BLaER1 (cell line): ENCODE measurements around the gene FXYD6.

Experiments used
- H3K27ac ChIP-seq: shearing (Covaris generic); formaldehyde crosslinking; 2 replicates; pipeline ENCODE4 v1.8.1; 2022
- H3K27me3 ChIP-seq: shearing (Covaris generic); formaldehyde crosslinking; 2 replicates; pipeline ENCODE4 v1.8.1; 2022
- H3K36me3 ChIP-seq: shearing (Covaris generic); formaldehyde crosslinking; 2 replicates; pipeline ENCODE4 v1.8.1; 2022
- H3K4me1 ChIP-seq: shearing (Covaris generic); formaldehyde crosslinking; 2 replicates; pipeline ENCODE4 v1.8.1; 2022
- H3K4me2 ChIP-seq: shearing (Covaris generic); formaldehyde crosslinking; 2 replicates; pipeline ENCODE4 v1.8.1; 2022
- H3K4me3 ChIP-seq: shearing (Covaris generic); formaldehyde crosslinking; 2 replicates; pipeline ENCODE4 v1.8.1; 2022
- H3K9ac ChIP-seq: shearing (Covaris generic); formaldehyde crosslinking; 2 replicates; pipeline ENCODE4 v1.8.1; 2022
- H3K9me3 ChIP-seq: shearing (Covaris generic); formaldehyde crosslinking; 2 replicates; pipeline ENCODE4 v1.8.1; 2022
- H4K20me1 ChIP-seq: shearing (Covaris generic); formaldehyde crosslinking; 2 replicates; pipeline ENCODE4 v1.8.1; 2022
- Cebpa-rat ChIP-seq: shearing (Covaris generic); IDR thresholded peaks from 2 replicates; pipeline ENCODE4 v1.8.1; 2022

The FXYD6 gene

DNA sequence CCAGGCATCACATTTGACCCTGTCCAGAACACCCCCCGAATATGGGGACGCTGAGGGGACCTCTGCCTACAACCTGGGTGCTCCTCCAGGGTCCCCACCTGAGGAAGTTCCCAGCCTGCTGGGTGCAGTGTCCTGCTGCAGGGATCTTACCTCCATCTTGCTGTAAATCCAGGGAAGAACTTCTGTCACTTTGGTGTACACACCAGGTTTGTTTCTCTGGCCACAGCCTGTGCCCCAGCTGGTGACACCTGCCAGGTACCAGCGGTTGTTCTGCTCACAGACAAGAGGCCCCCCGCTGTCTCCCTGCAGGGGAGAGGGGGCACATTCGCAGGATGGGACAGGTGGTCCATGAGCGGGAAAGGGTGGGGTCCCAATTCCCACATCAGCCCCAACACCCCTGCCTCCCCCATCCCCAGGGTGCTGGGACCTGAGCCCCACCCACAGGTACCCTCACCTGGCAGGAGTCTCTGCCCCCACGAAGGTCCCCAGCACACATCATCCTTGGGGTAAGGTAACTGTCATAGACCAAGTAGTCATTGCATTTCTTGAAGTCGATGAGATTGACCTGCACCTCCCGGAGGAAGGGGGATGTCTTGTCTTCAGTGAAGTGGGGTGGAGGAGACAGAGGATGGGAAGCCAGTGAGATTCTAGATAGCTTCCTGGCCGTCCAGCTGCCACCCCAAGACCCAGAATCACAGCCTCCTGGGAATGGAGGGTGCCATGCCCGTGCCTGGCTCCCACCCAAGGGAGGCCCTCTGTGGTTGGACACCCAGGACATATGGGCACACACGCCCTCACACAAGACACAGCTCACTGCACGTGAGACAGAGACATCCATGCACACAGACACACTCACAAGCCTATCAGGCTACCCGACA lies 27.3 kb upstream of the FXYD6 start:
- H3K27me3 ChIP-seq = no peaks in the 10 kb centered on the region
- peak overlapping the region; percentile 8; the same call in 1 of the 2 replicates for H3K4me2 ChIP-seq
- no peak overlapping the region for H3K27ac ChIP-seq
- no peaks in the 10 kb centered on the region for H4K20me1 ChIP-seq
- no peak overlapping the region for H3K4me3 ChIP-seq
- H3K9me3 ChIP-seq = no peaks in the 10 kb centered on the region
- no peak for TF ChIP-seq Cebpa-rat
- peaks cover 25% of the 10 kb centered on the region for H3K4me1 ChIP-seq
- no peaks in the 10 kb centered on the region for H3K36me3 ChIP-seq
- H3K9ac ChIP-seq = no peak overlapping the region

DNA sequence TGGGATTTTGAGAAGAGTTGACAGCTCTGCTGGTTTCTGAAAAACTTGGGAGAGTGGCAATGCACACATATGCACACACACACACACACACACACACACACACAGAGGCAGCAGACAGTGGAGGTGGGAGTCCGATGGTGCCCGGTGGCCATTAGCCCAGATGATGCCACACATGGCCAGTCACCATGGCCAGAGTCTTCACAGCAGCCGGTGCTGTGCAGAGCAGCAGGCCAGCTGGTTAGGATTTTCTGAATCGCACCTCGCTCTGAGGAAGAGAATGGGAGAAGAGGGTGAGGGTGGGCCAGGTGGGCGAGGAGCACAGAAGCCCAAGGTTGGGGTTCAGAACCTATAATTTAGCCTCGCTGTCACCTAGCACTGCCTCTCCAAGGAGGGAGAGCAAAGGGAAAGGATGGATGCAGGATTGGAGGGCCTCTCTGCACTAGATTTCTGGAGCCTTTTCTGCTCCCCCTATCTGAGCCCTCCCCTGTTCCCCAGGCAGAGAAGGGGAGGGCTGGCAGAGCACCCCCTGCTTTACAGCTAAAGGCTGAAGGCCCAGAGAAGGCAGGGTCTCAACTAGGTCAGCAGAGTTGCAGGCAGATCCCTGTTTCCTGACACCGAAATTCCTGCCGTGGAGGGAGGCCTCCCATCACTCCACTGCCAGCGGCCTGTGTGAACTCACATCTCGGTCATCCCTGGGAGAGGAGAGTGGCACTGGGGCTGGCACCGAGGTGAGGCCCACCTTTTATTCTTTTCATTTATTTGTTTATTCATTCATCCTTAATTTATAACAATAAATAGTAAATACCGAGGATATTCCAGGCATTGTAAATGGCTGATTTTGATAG lies 25.8 kb upstream of the FXYD6 start:
- no peaks in the 10 kb centered on the region for H3K27me3 ChIP-seq
- TF ChIP-seq Cebpa-rat = no peak
- no peaks in the 10 kb centered on the region for H4K20me1 ChIP-seq

GRCh38 chr11:117901601-117902000 lies 25.1 kb upstream of the FXYD6 start:
- H3K27ac ChIP-seq = no peak overlapping the region
- H3K27me3 ChIP-seq = no peaks in the 10 kb centered on the region
- no peak overlapping the region for H3K9ac ChIP-seq
- TF ChIP-seq Cebpa-rat = no peak
- no peaks in the 10 kb centered on the region for H3K9me3 ChIP-seq
- no peaks in the 10 kb centered on the region for H3K36me3 ChIP-seq
- peaks cover 25% of the 10 kb centered on the region for H3K4me1 ChIP-seq
- no peaks in the 10 kb centered on the region for H4K20me1 ChIP-seq
- H3K4me2 ChIP-seq = peak overlapping the region; percentile 5; the same call in 1 of the 2 replicates
- H3K4me3 ChIP-seq = no peak overlapping the region

More for the DNA sequence above, 25.8 kb upstream of the FXYD6 start:
- Histone ChIP-seq H3K9ac (no peak overlapping the region), H3K36me3 (no peaks in the 10 kb centered on the region), H3K4me3 (no peak overlapping the region), H3K9me3 (no peaks in the 10 kb centered on the region), H3K4me1 (peaks cover 25% of the 10 kb centered on the region), H3K4me2 (no peak overlapping the region), H3K27ac (no peak overlapping the region)

GRCh38 chr11:117900720-117901440 lies 24.4 kb upstream of the FXYD6 start:
- no peak overlapping the region for H3K9ac ChIP-seq
- no peaks in the 10 kb centered on the region for H4K20me1 ChIP-seq
- no peaks in the 10 kb centered on the region for H3K9me3 ChIP-seq
- H3K4me2 ChIP-seq = peak overlapping the region; percentile 5; the same call in 1 of the 2 replicates
- no peak for TF ChIP-seq Cebpa-rat
- peaks cover 25% of the 10 kb centered on the region for H3K4me1 ChIP-seq
- H3K27ac ChIP-seq = no peak overlapping the region
- no peaks in the 10 kb centered on the region for H3K36me3 ChIP-seq
- H3K27me3 ChIP-seq = no peaks in the 10 kb centered on the region
- H3K4me3 ChIP-seq = no peak overlapping the region

- no peaks in the 10 kb centered on the region for H3K9me3 ChIP-seq
- peak overlapping the region; percentile 25; the same call in 1 of the 2 replicates for H3K4me2 ChIP-seq
- H3K27me3 ChIP-seq = no peaks in the 10 kb centered on the region
- H3K27ac ChIP-seq = no peak overlapping the region
- no peaks in the 10 kb centered on the region for H3K36me3 ChIP-seq
- no peaks in the 10 kb centered on the region for H4K20me1 ChIP-seq
- H3K4me1 ChIP-seq = peaks cover 25% of the 10 kb centered on the region
- no peak overlapping the region for H3K4me3 ChIP-seq
- no peak overlapping the region for H3K9ac ChIP-seq
- no peak for TF ChIP-seq Cebpa-rat
Measured at GRCh38 chr11:117900121-117900648, 23.7 kb upstream of the FXYD6 start.

GRCh38 chr11:117898059-117898458 lies 21.6 kb upstream of the FXYD6 start:
- no peak for TF ChIP-seq Cebpa-rat
- Histone ChIP-seq H3K4me2 (no peak overlapping the region), H3K9ac (no peak overlapping the region), H3K9me3 (no peaks in the 10 kb centered on the region), H3K4me1 (peaks cover 18% of the 10 kb centered on the region), H3K36me3 (no peaks in the 10 kb centered on the region), H4K20me1 (no peaks in the 10 kb centered on the region), H3K27me3 (no peaks in the 10 kb centered on the region), H3K4me3 (no peak overlapping the region), H3K27ac (no peak overlapping the region)

DNA sequence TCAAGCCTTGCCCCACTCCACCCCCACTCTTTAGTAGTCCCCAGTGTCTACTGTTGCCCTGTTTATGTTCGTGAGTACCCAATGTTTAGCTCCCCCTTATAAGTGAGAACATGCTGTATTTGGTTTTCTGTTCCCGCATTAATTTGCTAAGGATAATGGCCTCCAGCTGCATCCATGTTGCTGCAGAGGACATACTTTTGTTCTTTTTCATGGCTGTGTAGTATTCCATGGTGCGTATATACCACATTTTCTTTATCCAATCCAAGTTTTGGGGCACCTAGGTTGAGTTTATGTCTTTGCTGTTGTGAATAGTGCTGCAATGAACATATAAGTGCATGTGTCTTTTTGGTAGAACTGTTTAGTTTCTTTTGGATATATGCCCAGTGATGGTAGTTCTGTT lies 16.2 kb upstream of the FXYD6 start:
- no peak overlapping the region for H3K9ac ChIP-seq
- H3K36me3 ChIP-seq = no peaks in the 10 kb centered on the region
- TF ChIP-seq Cebpa-rat = no peak
- H3K4me3 ChIP-seq = no peak overlapping the region
- H3K27ac ChIP-seq = no peak overlapping the region
- H3K4me2 ChIP-seq = no peak overlapping the region
- H3K27me3 ChIP-seq = no peaks in the 10 kb centered on the region
- no peaks in the 10 kb centered on the region for H3K4me1 ChIP-seq
- no peaks in the 10 kb centered on the region for H4K20me1 ChIP-seq
- H3K9me3 ChIP-seq = no peaks in the 10 kb centered on the region

DNA sequence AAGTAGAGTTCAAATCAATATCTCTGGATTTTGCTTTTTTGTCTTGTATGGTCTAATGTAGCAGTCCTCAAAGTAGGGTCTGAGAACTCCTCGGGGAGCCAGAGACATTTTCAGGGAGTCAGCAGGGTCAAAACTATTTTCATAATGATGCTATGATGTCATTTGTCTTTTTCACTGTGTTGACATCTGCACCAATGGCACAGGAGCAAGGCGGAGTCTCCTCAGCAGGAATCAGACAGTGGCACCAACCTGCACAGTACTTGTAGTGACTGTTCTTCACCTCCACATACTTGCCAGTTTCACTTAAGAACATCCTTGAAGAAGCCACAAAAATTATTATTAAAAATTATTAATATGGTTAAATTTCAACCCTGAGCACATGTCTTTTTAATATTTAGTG lies 14.9 kb upstream of the FXYD6 start:
- no peak overlapping the region for H3K9ac ChIP-seq
- no peak overlapping the region for H3K4me3 ChIP-seq
- H3K4me2 ChIP-seq = no peak overlapping the region
- no peaks in the 10 kb centered on the region for H3K27me3 ChIP-seq
- no peaks in the 10 kb centered on the region for H4K20me1 ChIP-seq
- no peaks in the 10 kb centered on the region for H3K4me1 ChIP-seq
- H3K27ac ChIP-seq = no peak overlapping the region
- TF ChIP-seq Cebpa-rat = no peak
- no peaks in the 10 kb centered on the region for H3K36me3 ChIP-seq
- H3K9me3 ChIP-seq = no peaks in the 10 kb centered on the region

- Histone ChIP-seq H3K36me3 (no peaks in the 10 kb centered on the region), H3K27ac (no peak overlapping the region), H3K4me2 (no peak overlapping the region), H3K4me3 (no peak overlapping the region), H3K9ac (no peak overlapping the region), H3K9me3 (no peaks in the 10 kb centered on the region), H4K20me1 (no peaks in the 10 kb centered on the region), H3K27me3 (no peaks in the 10 kb centered on the region; the same call in 1 of the 2 replicates), H3K4me1 (no peaks in the 10 kb centered on the region)
- TF ChIP-seq Cebpa-rat = no peak
Measured at GRCh38 chr11:117888139-117888566, 11.7 kb upstream of the FXYD6 start.
